HG03558 (cell line): ENCODE results near the gene ANKRD16.
"Not testable (repeated sequence)": the region's sequence is repeated elsewhere in the genome, so short reads cannot be mapped to it uniquely, and the experiment has no call there.

Experiments
- ATAC-seq: cut with Tn5 transposase; IDR thresholded peaks from one replicate; pipeline ENCODE4 v1.9.1; 2021; ENCODE audit warnings: moderate number of reproducible peaks; ENCODE audit not compliant: unreplicated experiment; ENCODE audit errors: extremely low read depth

ANKRD16 gene

GRCh38 chr10:5889624-5890451 is at the start of gene ANKRD16, which contains the start of gene FBH1:
Gene ANKRD16, minus strand, starts transcription at chr10:5889893. Its CDS starts 539 bp downstream, at chr10:5889354.
Gene FBH1, plus strand, starts transcription at chr10:5890243. Its CDS starts 103 bp downstream, at chr10:5890346.
- ATAC-seq, result peak; percentile 70

DNA sequence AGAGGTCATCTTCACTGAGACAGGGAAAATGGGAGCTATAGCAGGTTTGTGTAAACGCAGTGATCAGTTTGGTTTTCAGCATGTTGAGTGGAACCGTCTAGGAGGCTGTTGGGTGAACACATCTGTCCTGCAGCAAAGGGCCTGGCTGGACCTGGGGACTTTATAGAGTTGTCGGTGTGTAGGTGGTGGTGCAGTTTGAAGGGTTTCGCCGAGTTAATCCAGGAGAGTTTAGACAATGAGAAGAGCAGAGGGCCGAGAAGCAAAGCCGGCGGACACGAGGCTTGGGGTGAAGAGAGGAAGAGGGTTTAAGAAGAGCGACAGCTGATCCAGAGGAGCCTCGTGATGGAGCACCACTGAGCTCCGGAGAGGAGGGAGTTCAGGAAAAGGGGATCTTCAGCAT is 48.6 kb upstream of the ANKRD16 start:
- ATAC-seq, result no peak

DNA sequence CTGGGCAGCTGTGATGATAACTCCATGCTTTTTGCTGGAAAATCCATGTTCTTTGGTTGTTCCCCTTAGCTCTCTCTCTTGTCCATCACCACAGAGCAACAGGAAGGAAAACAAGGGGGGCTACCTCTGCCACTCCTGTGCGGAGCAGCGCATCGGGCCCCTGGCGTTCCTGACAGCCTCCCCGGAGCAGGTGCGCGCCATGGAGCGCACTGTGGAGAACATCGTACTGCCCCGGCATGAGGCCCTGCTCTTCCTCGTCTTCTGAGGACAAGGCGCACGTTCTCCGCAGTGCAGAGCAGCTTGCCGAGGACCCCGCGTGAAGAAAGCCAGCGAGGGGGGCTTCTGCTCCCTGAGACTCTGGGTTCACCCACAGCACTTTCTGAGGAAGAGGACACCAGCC is 47.3 kb upstream of the ANKRD16 start:
- ATAC-seq, result no peak

- ATAC-seq, result no peak
Observed at GRCh38 chr10:5935628-5936027, 45.9 kb upstream of the ANKRD16 start.

DNA sequence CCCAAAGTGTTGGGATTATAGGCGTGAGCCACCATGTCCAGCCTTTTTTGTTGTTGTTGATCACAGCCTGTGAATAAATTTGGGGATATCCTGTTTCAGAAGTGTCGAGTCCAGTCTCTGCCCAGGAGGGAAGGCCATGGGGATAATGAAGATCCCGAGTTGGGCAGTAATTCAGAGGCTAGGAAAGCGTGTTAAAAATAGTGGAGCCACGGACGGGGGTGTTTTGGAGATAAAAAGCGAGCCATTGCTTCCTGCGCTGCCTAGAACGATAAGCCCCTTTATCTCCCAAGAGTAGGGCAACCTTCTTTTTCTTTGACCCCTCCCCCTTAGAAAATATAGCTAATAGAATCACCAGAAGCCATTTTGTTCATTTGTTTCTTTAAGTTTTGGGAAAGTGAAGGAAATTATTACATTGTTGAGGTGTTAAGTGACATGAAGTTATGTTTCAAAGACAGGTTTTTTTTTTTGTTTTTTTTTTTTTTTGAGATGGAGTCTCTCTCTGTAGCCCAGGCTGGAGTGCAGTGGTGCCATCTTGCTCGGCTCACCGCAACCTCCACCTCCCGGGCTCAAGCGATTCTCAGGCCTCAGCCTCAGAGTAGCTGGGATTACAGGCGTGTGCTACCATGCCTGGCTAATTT is 44.3 kb upstream of the ANKRD16 start:
- no peak for ATAC-seq

GRCh38 chr10:5932345-5932744 is 42.7 kb upstream of the ANKRD16 start:
- ATAC-seq, result no peak

DNA sequence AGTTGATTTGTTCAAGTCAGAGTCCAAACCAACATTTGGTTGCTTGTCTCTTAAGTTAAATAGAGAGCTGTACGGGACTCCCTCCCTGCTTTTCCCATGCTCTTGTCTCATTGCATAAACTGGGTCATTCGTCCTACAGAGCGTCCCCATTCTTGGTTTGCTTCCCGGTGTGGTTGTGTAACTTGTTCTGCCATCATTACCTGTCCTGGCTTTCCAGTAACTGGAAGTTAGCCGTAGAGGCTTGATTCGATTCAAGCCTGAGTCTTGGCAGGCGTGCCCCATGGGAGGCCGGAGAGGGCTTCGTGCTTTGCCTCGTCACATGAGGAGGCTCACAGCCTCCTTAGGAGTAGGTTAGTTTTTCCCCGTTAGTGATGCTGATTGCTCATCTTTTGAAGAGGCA is 40.6 kb upstream of the ANKRD16 start:
- ATAC-seq, result no peak

- ATAC-seq, result no peak
Observed at GRCh38 chr10:5929442-5929841, 39.7 kb upstream of the ANKRD16 start.

GRCh38 chr10:5927306-5927705 is 37.6 kb upstream of the ANKRD16 start:
- ATAC-seq, result no peak

DNA sequence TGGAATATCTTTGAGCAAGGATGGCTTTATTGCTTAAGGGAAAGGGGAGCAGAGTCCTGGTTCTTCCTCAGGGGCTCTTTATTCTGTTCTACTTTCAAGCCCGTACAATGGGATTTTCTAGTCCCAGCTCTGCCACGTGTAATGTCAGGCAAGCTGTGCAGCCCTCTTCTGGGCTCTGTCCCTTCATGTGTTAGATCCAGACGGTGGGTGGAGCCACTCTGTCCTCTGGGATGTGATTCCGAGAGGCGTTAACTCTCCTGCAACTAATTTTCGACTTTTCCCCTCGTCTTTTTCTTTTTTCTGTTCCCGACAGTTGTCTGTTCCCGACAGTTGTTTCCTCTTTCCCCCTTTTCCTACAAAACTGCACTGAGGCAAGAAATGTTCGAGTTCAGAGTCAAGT is 35.2 kb upstream of the ANKRD16 start:
- no peak for ATAC-seq

DNA sequence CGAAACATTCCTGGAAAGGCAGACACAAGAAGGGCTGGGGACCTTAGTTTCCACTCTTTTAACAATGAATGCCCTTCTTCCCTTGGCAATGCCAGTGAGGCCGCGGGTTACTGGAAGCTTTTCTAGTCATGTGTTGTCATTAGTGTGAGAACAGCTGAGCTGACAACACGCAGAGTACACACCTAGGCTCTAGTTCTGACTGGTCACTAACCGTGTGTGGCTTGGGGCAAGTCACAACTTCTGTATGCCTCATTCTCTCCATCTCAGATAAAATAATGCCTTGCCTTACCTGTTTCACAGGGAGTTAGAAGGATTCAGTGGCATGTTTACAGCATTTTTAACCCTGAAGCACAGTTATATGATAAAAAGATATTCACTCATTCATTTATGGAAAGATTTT is 32.1 kb upstream of the ANKRD16 start:
- no peak for ATAC-seq

- no peak for ATAC-seq
Observed at GRCh38 chr10:5919568-5919967, 29.9 kb upstream of the ANKRD16 start.

DNA sequence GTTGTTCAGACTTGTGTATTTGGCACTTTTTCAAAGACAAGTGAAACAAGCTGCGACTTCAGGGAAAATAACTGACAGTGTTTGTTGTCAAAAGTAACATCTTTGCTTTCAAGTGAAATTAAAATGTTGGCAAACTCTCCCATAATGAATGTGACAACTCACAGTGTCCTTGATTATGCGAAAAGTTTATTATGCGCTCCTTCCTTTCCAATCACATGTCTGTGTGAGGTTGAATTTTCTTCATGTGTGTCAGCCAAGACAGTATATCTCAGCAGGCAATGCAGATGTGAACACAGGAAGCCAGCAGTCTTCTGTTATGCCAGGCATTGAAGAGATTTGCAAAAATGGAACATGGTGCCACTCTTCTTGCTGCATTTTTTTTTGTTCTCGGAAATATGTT is 29.1 kb upstream of the ANKRD16 start:
- no peak for ATAC-seq

- ATAC-seq, result no peak
Observed at GRCh38 chr10:5917305-5917704, 27.6 kb upstream of the ANKRD16 start.

DNA sequence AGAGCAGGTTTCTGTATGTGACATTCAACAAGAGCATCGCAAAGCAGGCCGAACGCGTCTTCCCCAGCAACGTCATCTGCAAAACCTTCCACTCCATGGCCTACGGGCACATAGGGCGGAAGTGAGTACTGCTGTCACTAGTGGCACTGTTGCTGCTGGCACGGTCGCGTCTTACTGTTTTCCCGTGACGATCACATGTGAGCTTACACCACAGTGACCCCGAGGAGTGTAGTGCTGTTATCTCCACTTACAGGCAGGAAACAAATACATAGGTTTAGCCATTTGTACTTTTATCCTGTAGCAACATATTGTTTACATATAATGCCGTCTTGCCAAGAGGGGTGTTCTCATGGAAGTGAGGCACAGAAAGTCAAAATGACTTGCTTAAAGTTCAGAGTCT is 25.8 kb upstream of the ANKRD16 start:
- no peak for ATAC-seq

DNA sequence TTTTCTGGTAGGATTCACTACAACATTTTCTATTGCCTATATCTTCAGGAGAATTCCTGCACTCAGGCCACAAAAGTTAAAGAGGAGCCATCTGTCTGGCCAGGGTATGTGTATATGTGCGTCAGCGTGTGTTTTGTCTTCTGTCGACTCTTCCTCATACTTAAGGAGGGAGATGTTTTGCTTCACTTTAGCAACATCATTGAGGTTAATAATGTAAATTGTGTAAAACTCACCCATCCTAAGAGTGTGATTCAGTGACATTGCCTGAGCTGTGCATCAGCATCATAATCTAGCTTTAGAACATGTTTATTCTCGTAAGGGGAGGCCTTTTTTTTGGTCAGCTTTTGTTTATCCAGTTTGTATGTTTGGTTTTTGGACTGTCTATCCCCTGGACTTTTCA is 24.0 kb upstream of the ANKRD16 start:
- no peak for ATAC-seq

GRCh38 chr10:5911670-5912069 is 22.0 kb upstream of the ANKRD16 start:
- no peak for ATAC-seq

DNA sequence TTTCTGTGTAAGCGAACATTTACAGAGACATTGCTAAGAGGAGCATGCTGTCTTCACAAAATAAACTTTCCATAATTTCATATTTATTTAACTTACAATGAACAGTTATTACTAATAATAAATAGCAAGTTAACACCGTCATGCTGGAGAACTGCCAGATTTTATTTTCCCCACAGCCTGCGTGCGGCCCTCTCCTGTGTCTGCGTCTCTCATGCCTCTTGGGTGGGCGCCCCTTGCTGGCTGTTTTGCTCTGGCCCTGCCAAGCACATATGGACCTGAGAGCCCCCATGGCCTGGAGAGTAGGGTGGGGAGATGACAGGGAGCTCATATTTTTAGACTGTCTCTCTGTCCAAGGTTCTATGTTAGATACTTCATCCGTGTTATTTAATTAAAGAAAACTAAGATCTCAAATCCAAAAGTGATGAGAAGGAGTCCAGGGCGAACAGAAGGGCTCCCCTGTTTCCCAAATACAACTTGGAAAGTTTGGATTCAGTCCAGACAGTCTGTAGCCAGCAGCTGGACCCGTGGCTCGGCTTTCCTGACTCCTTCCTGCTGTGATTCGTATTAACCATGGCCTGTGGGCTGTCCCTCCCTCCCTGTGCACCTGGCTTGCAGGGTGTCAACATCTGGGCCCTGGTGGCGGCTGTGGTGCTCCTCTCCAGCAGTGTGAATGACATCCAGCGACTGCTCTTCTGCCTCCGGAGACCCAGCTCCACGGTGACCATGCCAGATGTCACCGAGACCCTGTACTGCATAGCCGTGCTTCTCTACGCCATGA is 20.8 kb upstream of the ANKRD16 start:
- ATAC-seq, result no peak

- not testable (repeated sequence) for ATAC-seq
Observed at GRCh38 chr10:5908676-5909075, 19.0 kb upstream of the ANKRD16 start.

- ATAC-seq, result no peak
Observed at GRCh38 chr10:5906651-5907050, 17.0 kb upstream of the ANKRD16 start.
